Erythroblast (primary cell): Measurements from ENCODE around the gene TOP2A.
A peak's percentile ranks its signal among the peaks of the same experiment; 100 is the strongest.
"Not testable (repeated sequence)": the region's sequence is repeated elsewhere in the genome, so short reads cannot be mapped to it uniquely, and the experiment has no call there.

ENCODE experiments used
- DNase-seq, 2 experiments: peaks; one replicate each; lab custom pipeline; 2025; lab: John Stamatoyannopoulos, UW
- GATA1 ChIP-seq: IDR thresholded peaks from 2 replicates; pipeline ENCODE4 v1.6.1; 2011; ENCODE audit warnings: low read depth, mild to moderate bottlenecking, control low read depth, low read length, moderate library complexity
- POLR2A ChIP-seq: IDR thresholded peaks from 2 replicates; pipeline ENCODE4 v1.6.1; 2011; ENCODE audit warnings: mild to moderate bottlenecking, low read length

The TOP2A gene

GRCh38 chr17:40369923-40370322 lies 47.8 kb downstream of the TOP2A start:
- TF ChIP-seq GATA1 (no peak), POLR2A (no peak)
- no peak for DNase-seq

- DNase-seq: not testable (repeated sequence)
Observed at GRCh38 chr17:40367728-40368127, 50.0 kb downstream of the TOP2A start.

- TF ChIP-seq GATA1 (no peak), POLR2A (no peak)
- no peak for DNase-seq
Observed at GRCh38 chr17:40366861-40367518, 50.7 kb downstream of the TOP2A start.

GRCh38 chr17:40366076-40366860 lies 51.4 kb downstream of the TOP2A start:
- TF ChIP-seq POLR2A (no peak), GATA1 (no peak)
- no peak for DNase-seq

GRCh38 chr17:40364906-40365305 lies 52.8 kb downstream of the TOP2A start:
- TF ChIP-seq POLR2A (no peak), GATA1 (no peak)
- DNase-seq: no peak

- TF ChIP-seq GATA1: no peak
- TF ChIP-seq POLR2A: no peak
- no peak for DNase-seq
Observed at GRCh38 chr17:40364121-40364861, 53.4 kb downstream of the TOP2A start, which contains the start of gene GJD3. Gene GJD3 (minus strand): TSS chr17:40364737. CDS start chr17:40363815, 922 bp downstream.

- DNase-seq: peak; percentile 58 to 59
- TF ChIP-seq POLR2A: no peak
- no peak for TF ChIP-seq GATA1
Observed at GRCh38 chr17:40363111-40363827, 54.4 kb downstream of the TOP2A start.

GRCh38 chr17:40362696-40363110 lies 55.0 kb downstream of the TOP2A start:
- DNase-seq: peak; percentile 79 to 85

GRCh38 chr17:40361925-40362695 lies 55.6 kb downstream of the TOP2A start:
- DNase-seq: peak in 1 of 2 experiments; percentile 40
- TF ChIP-seq GATA1: no peak
- TF ChIP-seq POLR2A: no peak

More at GRCh38 chr17:40362696-40363110, 55.0 kb downstream of the TOP2A start:
- TF ChIP-seq POLR2A (no peak), GATA1 (no peak)

- TF ChIP-seq GATA1 (no peak), POLR2A (no peak)
- no peak for DNase-seq
Observed at GRCh38 chr17:40361063-40361924, 56.4 kb downstream of the TOP2A start.

- no peak for DNase-seq
- no peak for TF ChIP-seq POLR2A
- TF ChIP-seq GATA1: no peak
Observed at GRCh38 chr17:40360091-40360490, 57.6 kb downstream of the TOP2A start.

- TF ChIP-seq GATA1 (no peak), POLR2A (no peak)
- peak; percentile 80 to 91 for DNase-seq
Observed at GRCh38 chr17:40358323-40359038, 59.2 kb downstream of the TOP2A start.
